H1 (cell line): ENCODE results near the gene CIRBP. TPM values are rescaled to one million over a fixed set of nuclear protein-coding genes. Genes with fewer than 3 reads are reported as not detected.

Experiments
- CTCF ChIA-PET: fragments of 300-600 bp; sonication (Branson Sonifier 250); formaldehyde crosslinking; loops from one replicate; lab custom pipeline; 2021; ENCODE audit not compliant: partially characterized antibody; lab: Charles Lee
- POLR2A ChIA-PET: fragments of 300-600 bp; sonication (Branson Sonifier 250); formaldehyde crosslinking; loops from one replicate; lab custom pipeline; 2021; ENCODE audit warnings: inconsistent platforms; ENCODE audit not compliant: partially characterized antibody; lab: Charles Lee
- DNase-seq, 2 experiments: peaks; one replicate each; pipeline versions ENCODE4 v3.0.0 to v3.0.0-alpha.2; 2010 to 2022; ENCODE audit warnings: low spot score in 2 of 2, low read depth in 1 of 2, mixed read lengths in 1 of 2
- FAIRE-seq: peaks from 2 replicates; lab custom pipeline; 2011; peaks lifted over from hg19 to GRCh38; lab: Jason Lieb, UNC
- H2AFZ ChIP-seq: 2 replicates; pipeline ENCODE4 v1.8.1; 2012; ENCODE audit warnings: low read length, inconsistent platforms
- H2AK5ac ChIP-seq: 2 replicates; pipeline ENCODE4 v1.6.1; 2013; ENCODE audit warnings: low read depth, low read length
- H2BK120ac ChIP-seq: replicated peaks from 2 replicates; pipeline ENCODE3; 2013; ENCODE audit warnings: low read depth, low read length, inconsistent platforms
- H2BK12ac ChIP-seq: 2 replicates; pipeline ENCODE4 v1.6.1; 2013; ENCODE audit warnings: low read depth, low read length
- H2BK15ac ChIP-seq: 2 replicates; pipeline ENCODE4 v1.6.1; 2013; ENCODE audit warnings: low read length
- H2BK20ac ChIP-seq: 2 replicates; pipeline ENCODE4 v1.6.1; 2013; ENCODE audit warnings: low read length
- H2BK5ac ChIP-seq: 2 replicates; pipeline ENCODE4 v1.6.1; 2013; ENCODE audit warnings: low read depth, low read length
- H3K14ac ChIP-seq: 2 replicates; pipeline ENCODE4 v1.6.1; 2013; ENCODE audit warnings: inconsistent platforms; ENCODE audit not compliant: insufficient read length
- H3K18ac ChIP-seq: 2 replicates; pipeline ENCODE4 v1.6.1; 2013; ENCODE audit warnings: low read length; ENCODE audit errors: extremely low read depth
- H3K23ac ChIP-seq: 2 replicates; pipeline ENCODE4 v1.6.1; 2013; ENCODE audit warnings: inconsistent platforms; ENCODE audit not compliant: insufficient read length
- H3K23me2 ChIP-seq: 2 replicates; pipeline ENCODE4 v1.6.1; 2013; ENCODE audit warnings: low read depth, low read length
- H3K27ac ChIP-seq: 2 replicates; pipeline ENCODE4 v1.6.1; 2011; ENCODE audit warnings: low read depth, low read length, inconsistent platforms
- H3K27me3 ChIP-seq, 4 experiments: replicated peaks in 1 of 4; 1 replicate in 1 of 4; 2 replicates in 3 of 4; pipeline versions ENCODE4 v1.6.1 to v1.8.1; 2011 to 2013; ENCODE audit warnings: low read length in 3 of 4, mild to moderate bottlenecking in 3 of 4, inconsistent platforms in 2 of 4, mixed read lengths in 2 of 4, moderate library complexity in 1 of 4; ENCODE audit not compliant: control insufficient read depth in 3 of 4, insufficient read depth in 3 of 4; ENCODE audit errors: extremely low read depth in 1 of 4
- H3K36me3 ChIP-seq, 4 experiments: 2 replicates each; pipeline versions ENCODE4 v1.6.1 to v1.8.1; 2011 to 2013; ENCODE audit warnings: mild to moderate bottlenecking in 4 of 4, low read length in 3 of 4, moderate library complexity in 2 of 4, control low read depth in 1 of 4, inconsistent platforms in 1 of 4; ENCODE audit not compliant: insufficient read depth in 4 of 4, control insufficient read depth in 2 of 4
- H3K4ac ChIP-seq: replicated peaks from 2 replicates; pipeline ENCODE3; 2013; ENCODE audit warnings: low read length, low read depth, mixed read lengths, inconsistent platforms; ENCODE audit not compliant: insufficient read length
- H3K4me1 ChIP-seq, 4 experiments: replicated peaks in 1 of 4; 1 replicate in 1 of 4; 2 replicates in 3 of 4; pipeline versions ENCODE4 v1.6.1 to v1.8.1; 2011 to 2013; ENCODE audit warnings: low read length in 3 of 4, inconsistent platforms in 2 of 4, mixed read lengths in 1 of 4; ENCODE audit not compliant: insufficient read depth in 4 of 4, control insufficient read depth in 3 of 4
- H3K4me2 ChIP-seq, 2 experiments: 2 replicates each; pipeline versions ENCODE4 v1.6.1 to v1.8.1; 2011 to 2013; ENCODE audit warnings: low read depth in 2 of 2, low read length in 2 of 2, control low read depth in 1 of 2, inconsistent platforms in 1 of 2, mild to moderate bottlenecking in 1 of 2; ENCODE audit not compliant: insufficient read depth in 1 of 2
- H3K4me3 ChIP-seq, 4 experiments: fragments of 200-600, 300-600 bp in 1 of 4; sonication (generic), shearing (Covaris generic), sonication (Bioruptor Twin) in 1 of 4; 2 replicates each; pipeline versions ENCODE4 v1.5.1 to v1.8.1; 2011 to 2016; ENCODE audit warnings: low read length in 4 of 4, low read depth in 3 of 4, control low read depth in 2 of 4, inconsistent platforms in 2 of 4, mild to moderate bottlenecking in 2 of 4, mixed read lengths in 1 of 4, moderate library complexity in 1 of 4; ENCODE audit not compliant: insufficient read depth in 2 of 4; ENCODE audit errors: extremely low read depth in 1 of 4
- H3K56ac ChIP-seq: replicated peaks from 2 replicates; pipeline ENCODE3; 2013; ENCODE audit warnings: low read depth, mild to moderate bottlenecking, mixed read lengths, low read length, inconsistent platforms; ENCODE audit not compliant: insufficient read length
- H3K79me1 ChIP-seq: 2 replicates; pipeline ENCODE4 v1.6.1; 2013; ENCODE audit warnings: low read depth, low read length, control low read depth
- H3K79me2 ChIP-seq, 2 experiments: 2 replicates each; pipeline versions ENCODE4 v1.6.1 to v1.8.1; 2012 to 2013; ENCODE audit warnings: low read length in 2 of 2, mild to moderate bottlenecking in 2 of 2, inconsistent platforms in 1 of 2; ENCODE audit not compliant: insufficient read depth in 2 of 2, control insufficient read depth in 1 of 2
- H3K9ac ChIP-seq, 4 experiments: replicated peaks in 1 of 4; 1 replicate in 1 of 4; 2 replicates in 3 of 4; pipeline versions ENCODE4 v1.6.1 to v1.8.1; 2011 to 2013; ENCODE audit warnings: low read depth in 3 of 4, low read length in 3 of 4, control low read depth in 2 of 4, mild to moderate bottlenecking in 2 of 4, moderate library complexity in 2 of 4, inconsistent platforms in 1 of 4; ENCODE audit errors: extremely low read depth in 1 of 4
- H3K9me3 ChIP-seq, 2 experiments: 2 replicates each; pipeline versions ENCODE4 v1.6.1 to v1.8.1; 2012 to 2013; ENCODE audit warnings: mild to moderate bottlenecking in 2 of 2, moderate library complexity in 2 of 2, control low read depth in 1 of 2, inconsistent platforms in 1 of 2, low read depth in 1 of 2, low read length in 1 of 2, mixed read lengths in 1 of 2; ENCODE audit not compliant: insufficient read depth in 2 of 2
- H4K20me1 ChIP-seq, 2 experiments: replicated peaks in 1 of 2; 2 replicates each; pipeline versions ENCODE3 to v1.8.1; 2011 to 2013; ENCODE audit warnings: inconsistent platforms in 2 of 2, low read length in 2 of 2, mild to moderate bottlenecking in 1 of 2; ENCODE audit not compliant: insufficient read depth in 2 of 2, control insufficient read depth in 1 of 2
- H4K5ac ChIP-seq: 2 replicates; pipeline ENCODE4 v1.6.1; 2013; ENCODE audit warnings: low read length, low read depth, mixed read lengths, inconsistent platforms; ENCODE audit not compliant: insufficient read length
- H4K8ac ChIP-seq: 2 replicates; pipeline ENCODE4 v1.8.0; 2013; ENCODE audit warnings: mild to moderate bottlenecking, moderate library complexity, low read length, inconsistent platforms; ENCODE audit not compliant: insufficient read depth; ENCODE audit errors: extremely low read depth
- H4K91ac ChIP-seq: replicated peaks from 2 replicates; pipeline ENCODE3; 2013; ENCODE audit warnings: low read length, mixed read lengths, inconsistent platforms; ENCODE audit not compliant: insufficient read length
- BCL11A ChIP-seq, 2 experiments: IDR thresholded peaks; one replicate each; pipeline ENCODE4 v1.6.1; 2011; ENCODE audit warnings: low read depth in 2 of 2, low read length in 2 of 2, mild to moderate bottlenecking in 2 of 2
- CBX5 ChIP-seq: fragments of 300-800, 300-1000 bp; sonication (generic); IDR thresholded peaks from 2 replicates; pipeline ENCODE4 v1.7.1; 2016; ENCODE audit warnings: antibody characterized with exemption, low read length, low read depth
- CHD1 ChIP-seq: IDR thresholded peaks from 2 replicates; pipeline ENCODE4 v1.6.1; 2012; ENCODE audit warnings: low read depth, low read length, improper control_type of control experiment
- CHD2 ChIP-seq: IDR thresholded peaks from 2 replicates; pipeline ENCODE4 v1.6.1; 2012; ENCODE audit warnings: low read length, improper control_type of control experiment
- CTBP2 ChIP-seq: IDR thresholded peaks from 2 replicates; pipeline ENCODE4 v1.7.0; 2011; ENCODE audit warnings: borderline replicate concordance, mild to moderate bottlenecking, moderate library complexity, mixed read lengths, low read length; ENCODE audit not compliant: insufficient read depth, insufficient read length
- HDAC2 ChIP-seq, 2 experiments: fragments of 300-600 bp in 1 of 2; sonication (generic) in 1 of 2; IDR thresholded peaks; 2 replicates each; pipeline ENCODE4 v1.6.1; 2011 to 2012; ENCODE audit warnings: low read depth in 2 of 2, low read length in 2 of 2, mild to moderate bottlenecking in 2 of 2, moderate library complexity in 2 of 2, borderline replicate concordance in 1 of 2, inconsistent platforms in 1 of 2
- JUN ChIP-seq: IDR thresholded peaks from 2 replicates; pipeline ENCODE4 v1.6.1; 2011; ENCODE audit warnings: low read depth, mild to moderate bottlenecking, improper control_type of control experiment, low read length
- SIN3A ChIP-seq, 2 experiments: IDR thresholded peaks in 1 of 2; conservative IDR thresholded peaks in 1 of 2; 2 replicates each; pipeline ENCODE4 v1.6.1; 2011 to 2012; ENCODE audit warnings: low read length in 2 of 2, improper control_type of control experiment in 1 of 2, low read depth in 1 of 2, mild to moderate bottlenecking in 1 of 2
- SP1 ChIP-seq: IDR thresholded peaks from 2 replicates; pipeline ENCODE4 v1.6.1; 2011; ENCODE audit warnings: low read depth, low read length
- TAF1 ChIP-seq: IDR thresholded peaks from 2 replicates; pipeline ENCODE4 v1.6.1; 2011; ENCODE audit warnings: mild to moderate bottlenecking, low read depth, low read length
- WGBS, 2 experiments: shearing (Covaris generic) in 1 of 2; methylation state at CpG; one replicate each; pipeline versions ENCODE4 v1.1.6 to v1.1.7; 2013 to 2015; ENCODE audit warnings: low lambda C conversion rate in 2 of 2, mixed read lengths in 2 of 2, inconsistent platforms in 1 of 2, low coverage in 1 of 2, missing lambda C conversion rate in 1 of 2; ENCODE audit not compliant: insufficient replicate concordance in 2 of 2, insufficient coverage in 1 of 2, insufficient read length in 1 of 2; ENCODE audit errors: extremely low coverage in 1 of 2, missing lambda C conversion rate in 1 of 2; 5-methylcytosine and 5-hydroxymethylcytosine counted together
- polyA plus RNA-seq, 7 experiments: library from polyadenylated mRNA; depleted of rRNA in 3 of 7; stranded (reverse) in 5 of 7; unstranded in 2 of 7; fragments of >200 nt in 5 of 7; fragments of 200-250 nt in 2 of 7; gene quantifications; 1 replicate in 5 of 7; 2 replicates in 1 of 7; 4 replicates in 1 of 7; pipeline versions ENCODE4 v1.2.1 to v1.2.3, GENCODE V29; 2011 to 2013; ENCODE audit warnings: missing spikeins in 2 of 7, mixed read lengths in 2 of 7
- total RNA-seq: library from RNA; stranded (reverse); fragmentation: NEBNext Ultra II Directional; extraction: Animal tissue kit (Norgen Biotek cat#: 25700); gene quantifications from 2 replicates; pipeline ENCODE4 v1.2.1, GENCODE V29; 2021

CIRBP gene
- total and polyA plus RNA-seq, 2 of the 8 experiments (the other 6 are each of a cell fraction or from before 2014, with no cell fraction given): 175 to 199 TPM

- Histone ChIP-seq H2AK5ac (0 out of 2 replicates have a peak overlapping the region, but pooled peaks have one; percentile 53), H3K14ac (no peak overlapping the region), H4K5ac (peak overlapping the region; percentile 68), H2BK120ac (peak overlapping the region; percentile 33), H3K23ac (no peak overlapping the region), H3K4me2 (peak overlapping the region; percentile 83 to 94), H3K9me3 (no peaks in the 10 kb centered on the region), H3K36me3 (peaks cover 2 to 25% (median 7%) of the 10 kb centered on the region in 4 experiments), H3K9ac (peak overlapping the region; percentile 31 to 65 (median 50); a peak in 6 of 7 replicates), H3K4ac (no peak overlapping the region), H3K56ac (peak overlapping the region; percentile 39), H3K23me2 (peaks cover 24% of the 10 kb centered on the region; the same call in 1 of the 2 replicates), H2BK20ac (no peak overlapping the region), H3K27ac (peak overlapping the region; percentile 72; the same call in 1 of the 2 replicates), H2BK5ac (peak overlapping the region; percentile 88; the same call in 1 of the 2 replicates), H3K18ac (peak overlapping the region; percentile 93), H2BK12ac (peak overlapping the region; percentile 96; the same call in 1 of the 2 replicates), H3K4me3 (peak overlapping the region; percentile 52 to 77 (median 64)), H3K27me3 (no peaks in the 10 kb centered on the region; a peak in 1 of 7 replicates), H2BK15ac (no peak overlapping the region), H4K91ac (peak overlapping the region; percentile 88), H3K79me2 (peaks cover 0 to 2% of the 10 kb centered on the region in 2 experiments; a peak in 1 of 4 replicates), H4K20me1 (peaks cover 6 to 15% of the 10 kb centered on the region in 2 experiments), H2AFZ (no peak overlapping the region), H3K79me1 (no peaks in the 10 kb centered on the region), H4K8ac (peak overlapping the region; percentile 45; the same call in 1 of the 2 replicates), H3K4me1 (peaks cover 0 to 55% (median 37%) of the 10 kb centered on the region in 4 experiments; a peak in 6 of 7 replicates)
- POLR2A ChIA-PET: interaction anchor here (0.9 to 19.4 kb wide), 9 partner anchors 4 to 234 kb away, joined by 3 to 456 read pairs (median 6); partner anchors contain the start of genes ATP5F1D, CBARP, CIRBP and FAM174C
- CTCF ChIA-PET: interaction anchor here (1.0 to 15.9 kb wide), 5 partner anchors 9 to 222 kb away, joined by 3 to 212 read pairs (median 3); partner anchors contain the start of gene ATP5F1D
- DNase-seq: peak; percentile 93 to 98
- no peak for FAIRE-seq
- WGBS, 2 experiments: 2% methylated on average over 56 of the region's 83 CpGs; no CpG with 5 or more reads in 1 of the 2 experiments
- TF ChIP-seq CHD1: no peak
- peak; percentile 97 for TF ChIP-seq SP1
- TF ChIP-seq SIN3A (conservative IDR thresholded peaks at IDR 0.05 in 1 of 2, IDR thresholded peaks at IDR 0.05 in 1 of 2; ENCODE audit: low read depth in 1 of 2, low read length in 2 of 2): peak; percentile 49 to 79; a peak in 3 of 4 replicates
- peak; percentile 64 for TF ChIP-seq CTBP2
- TF ChIP-seq CBX5: no peak
- TF ChIP-seq JUN: no peak
- TF ChIP-seq CHD2: peak; percentile 90
- no peak for TF ChIP-seq BCL11A (IDR thresholded peaks at IDR 0.05; ENCODE audit: low read depth in 2 of 2, low read length in 2 of 2)
- TF ChIP-seq TAF1: no peak
- no peak; a peak in 1 of 4 replicates for TF ChIP-seq HDAC2 (IDR thresholded peaks at IDR 0.05; ENCODE audit: borderline replicate concordance in 1 of 2, low read depth in 2 of 2, low read length in 2 of 2)
These were observed 8.2 kb upstream of the CIRBP start for GRCh38 chr19:1260749-1261537.
